ENCODE data around the gene SPATA31C1.
A peak's percentile ranks its signal among the peaks of the same experiment; 100 is the strongest.
"Not testable (repeated sequence)": the region's sequence is repeated elsewhere in the genome, so short reads cannot be mapped to it uniquely, and the experiment has no call there.

SPATA31C1 gene

GRCh38 chr9:87887661-87888480 lies 29.9 kb upstream of the SPATA31C1 start:
- DNase-seq = no peak

- DNase-seq = no peak
Measured at GRCh38 chr9:87888501-87888900, 29.3 kb upstream of the SPATA31C1 start.

GRCh38 chr9:87889065-87889881 lies 28.5 kb upstream of the SPATA31C1 start:
- no peak for DNase-seq

- DNase-seq = peak; percentile 52
Measured at GRCh38 chr9:87889882-87890252, 27.9 kb upstream of the SPATA31C1 start.

- DNase-seq = no peak
Measured at GRCh38 chr9:87890837-87891236, 26.9 kb upstream of the SPATA31C1 start.

GRCh38 chr9:87891754-87892153 lies 26.0 kb upstream of the SPATA31C1 start:
- DNase-seq = no peak

- DNase-seq = no peak
Measured at GRCh38 chr9:87892956-87893355, 24.8 kb upstream of the SPATA31C1 start.

GRCh38 chr9:87894998-87895625 lies 22.6 kb upstream of the SPATA31C1 start:
- no peak for DNase-seq

- DNase-seq = no peak
Measured at GRCh38 chr9:87896891-87897290, 20.9 kb upstream of the SPATA31C1 start.

- no peak for DNase-seq
Measured at GRCh38 chr9:87898151-87898550, 19.6 kb upstream of the SPATA31C1 start.

- DNase-seq = not testable (repeated sequence)
Measured at GRCh38 chr9:87902371-87902770, 15.4 kb upstream of the SPATA31C1 start.

- DNase-seq = no peak
Measured at GRCh38 chr9:87909310-87910041, 8.3 kb upstream of the SPATA31C1 start.

GRCh38 chr9:87910821-87911220 lies 6.9 kb upstream of the SPATA31C1 start:
- no peak for DNase-seq

- DNase-seq = not testable (repeated sequence)
Measured at GRCh38 chr9:87919013-87919412, 1.3 kb downstream of the SPATA31C1 start.

GRCh38 chr9:87921561-87921960 lies 3.8 kb downstream of the SPATA31C1 start:
- not testable (repeated sequence) for DNase-seq

GRCh38 chr9:87923012-87923411 lies 5.2 kb downstream of the SPATA31C1 start:
- DNase-seq = not testable (repeated sequence)

GRCh38 chr9:87924851-87925250 lies 7.1 kb downstream of the SPATA31C1 start:
- not testable (repeated sequence) for DNase-seq

- DNase-seq = not testable (repeated sequence)
Measured at GRCh38 chr9:87929152-87929551, 11.4 kb downstream of the SPATA31C1 start.

- DNase-seq = not testable (repeated sequence)
Measured at GRCh38 chr9:87934444-87934843, 16.7 kb downstream of the SPATA31C1 start.

- DNase-seq = not testable (repeated sequence)
Measured at GRCh38 chr9:87937352-87937751, 19.6 kb downstream of the SPATA31C1 start.

GRCh38 chr9:87937918-87938317 lies 20.2 kb downstream of the SPATA31C1 start:
- not testable (repeated sequence) for DNase-seq

GRCh38 chr9:87938336-87938735 lies 20.6 kb downstream of the SPATA31C1 start:
- not testable (repeated sequence) for DNase-seq

GRCh38 chr9:87939096-87939495 lies 21.3 kb downstream of the SPATA31C1 start:
- DNase-seq = not testable (repeated sequence)

Measured in activated effector memory CD4-positive, alpha-beta T cell treated with anti-CD3 and anti-CD28 coated beads, Interleukin-2, amount 50 U/mL, for 16 hours (primary cell).